Thyroid gland (tissue), 4 donors: ENCODE data around the gene KAT7. TPM values are rescaled to one million over a fixed set of nuclear protein-coding genes. Genes with fewer than 3 reads are reported as not detected.

Source experiments
- DNase-seq, 2 donors: peaks; one replicate each; pipeline ENCODE4 v3.0.0-alpha.2; 2019
- H3K27ac ChIP-seq, 3 donors: fragments of 200-600 bp; sonication (generic); 1 replicate in 2 of 3; 2 replicates in 1 of 3; pipeline ENCODE4 v1.5.1; 2016 to 2019; ENCODE audit warnings: mild to moderate bottlenecking in 1 of 3, moderate library complexity in 1 of 3
- H3K27me3 ChIP-seq: fragments of 200-600 bp; sonication (generic); one replicate; pipeline ENCODE4 v1.5.1; 2019
- H3K36me3 ChIP-seq, 2 donors: fragments of 200-600 bp; sonication (generic); one replicate each; pipeline ENCODE4 v1.5.1; 2016 to 2019
- H3K4me1 ChIP-seq, 2 donors: fragments of 200-600 bp; sonication (generic); one replicate each; pipeline ENCODE4 v1.5.1; 2017 to 2019
- H3K4me3 ChIP-seq, 3 donors: fragments of 200-600 bp; sonication (generic); replicated peaks in 1 of 3; 1 replicate in 2 of 3; 2 replicates in 1 of 3; pipeline ENCODE4 v1.5.1; 2016; ENCODE audit warnings: mild to moderate bottlenecking in 1 of 3
- H3K9me3 ChIP-seq: fragments of 200-600 bp; sonication (generic); one replicate; pipeline ENCODE4 v1.5.1; 2017
- POLR2A ChIP-seq, 2 donors: fragments of 450-650 bp; IDR thresholded peaks; one replicate each; pipeline ENCODE4 v1.6.1; 2017; ENCODE audit warnings: antibody characterized with exemption in 2 of 2, mild to moderate bottlenecking in 2 of 2, moderate library complexity in 1 of 2
- WGBS, 2 donors: methylation state at CpG; one replicate each; pipeline ENCODE4 v1.1.5; 2017; 5-methylcytosine and 5-hydroxymethylcytosine counted together
- intact Hi-C: fragments of 100-400 bp; cut with DNase I; formaldehyde crosslinking; loops from one replicate; pipeline ENCODE4 v1.15.1; 2023
- total RNA-seq, 4 donors: library from RNA; depleted of rRNA; stranded (reverse); fragments of >200 nt; gene quantifications; one replicate each; pipeline ENCODE4 v1.2.3, GENCODE V29; 2016
- TF ChIP-seq, protein P1 (sequence below), 6 experiments: fragments of 200-600 bp in 3 of 6; fragments of 450-650 bp in 3 of 6; sonication (generic) in 3 of 6; IDR thresholded peaks; one replicate each; pipeline ENCODE4 v1.5.1; 2016 to 2019; ENCODE audit warnings: antibody characterized with exemption in 6 of 6, mild to moderate bottlenecking in 2 of 6, inconsistent platforms in 1 of 6, moderate library complexity in 1 of 6

The KAT7 gene
- total RNA-seq, 4 donors from 2014 or later, result 57.5 to 127 (median 76.1) TPM

GRCh38 chr17:49742166-49742638, 46.3 kb upstream of the KAT7 start:
- peak overlapping the region; percentile 5 to 57 (median 26) for H3K27ac ChIP-seq
- H3K36me3 ChIP-seq, result no peaks in the 10 kb centered on the region
- no peak for DNase-seq
- H3K27me3 ChIP-seq, result no peaks in the 10 kb centered on the region
- H3K4me1 ChIP-seq, result peaks cover 57 to 69% of the 10 kb centered on the region in 2 donors
- H3K4me3 ChIP-seq, result no peak overlapping the region
- no peak for TF ChIP-seq POLR2A (IDR thresholded peaks at IDR 0.05)
- TF ChIP-seq, protein P1, sequence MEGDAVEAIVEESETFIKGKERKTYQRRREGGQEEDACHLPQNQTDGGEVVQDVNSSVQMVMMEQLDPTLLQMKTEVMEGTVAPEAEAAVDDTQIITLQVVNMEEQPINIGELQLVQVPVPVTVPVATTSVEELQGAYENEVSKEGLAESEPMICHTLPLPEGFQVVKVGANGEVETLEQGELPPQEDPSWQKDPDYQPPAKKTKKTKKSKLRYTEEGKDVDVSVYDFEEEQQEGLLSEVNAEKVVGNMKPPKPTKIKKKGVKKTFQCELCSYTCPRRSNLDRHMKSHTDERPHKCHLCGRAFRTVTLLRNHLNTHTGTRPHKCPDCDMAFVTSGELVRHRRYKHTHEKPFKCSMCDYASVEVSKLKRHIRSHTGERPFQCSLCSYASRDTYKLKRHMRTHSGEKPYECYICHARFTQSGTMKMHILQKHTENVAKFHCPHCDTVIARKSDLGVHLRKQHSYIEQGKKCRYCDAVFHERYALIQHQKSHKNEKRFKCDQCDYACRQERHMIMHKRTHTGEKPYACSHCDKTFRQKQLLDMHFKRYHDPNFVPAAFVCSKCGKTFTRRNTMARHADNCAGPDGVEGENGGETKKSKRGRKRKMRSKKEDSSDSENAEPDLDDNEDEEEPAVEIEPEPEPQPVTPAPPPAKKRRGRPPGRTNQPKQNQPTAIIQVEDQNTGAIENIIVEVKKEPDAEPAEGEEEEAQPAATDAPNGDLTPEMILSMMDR (IDR thresholded peaks at IDR 0.05), result no peak
- 64 to 70% methylated on average over 1 of the region's 1 CpG for WGBS, 2 donors
- intact Hi-C loops, result no loop called here
- H3K9me3 ChIP-seq, result no peaks in the 10 kb centered on the region

DNA sequence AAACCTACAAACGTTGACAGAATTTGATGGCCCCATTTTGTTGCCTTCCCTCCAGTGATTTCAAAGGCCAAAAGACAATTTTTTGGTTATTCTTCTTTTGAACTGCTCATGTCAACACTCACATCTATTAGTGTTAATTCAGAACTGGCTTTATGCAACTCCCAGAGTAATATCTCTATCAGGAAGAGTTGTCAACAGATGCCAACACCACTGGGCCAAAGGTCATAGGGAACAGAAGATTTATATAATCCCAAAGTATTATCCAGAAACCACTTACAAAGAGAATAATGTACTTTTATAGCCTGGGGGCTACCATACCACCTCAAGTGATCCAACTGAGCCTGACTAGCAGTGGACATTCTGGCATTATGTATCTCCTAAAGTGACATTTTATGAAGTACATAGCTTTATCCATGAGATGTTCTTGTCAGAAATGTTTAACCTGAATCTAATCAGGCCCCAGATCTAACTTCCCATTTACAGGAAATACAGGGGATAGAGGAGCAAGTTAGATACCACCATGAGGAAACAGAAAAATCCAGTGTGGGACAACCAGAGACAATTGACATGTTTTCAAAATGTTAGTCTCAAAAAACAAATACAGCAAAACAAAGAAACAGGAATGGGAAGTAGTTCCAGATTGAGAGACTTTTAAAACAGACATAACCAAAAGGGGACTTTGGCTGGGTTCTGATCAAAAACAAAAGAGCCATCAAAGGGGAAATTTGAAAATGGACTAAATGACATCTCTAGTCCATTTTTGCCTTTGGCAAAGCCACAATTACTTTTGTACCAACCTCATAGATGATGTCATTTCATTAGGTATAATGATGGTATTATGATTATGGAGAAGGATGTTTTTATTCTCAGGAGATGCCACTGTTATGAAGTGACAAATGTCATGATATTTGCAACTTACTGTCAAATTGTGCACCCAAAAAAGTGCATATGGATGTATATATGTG, 43.0 kb upstream of the KAT7 start:
- Histone ChIP-seq H3K9me3 (no peaks in the 10 kb centered on the region), H3K27ac (peak overlapping the region in 2 of 3 donors; percentile 50 to 56), H3K4me1 (peaks cover 34 to 43% of the 10 kb centered on the region in 2 donors), H3K4me3 (no peak overlapping the region), H3K27me3 (no peaks in the 10 kb centered on the region), H3K36me3 (no peaks in the 10 kb centered on the region)
- intact Hi-C loops, result no loop called here
- WGBS, 2 donors, result 63% methylated on average over 1 of the region's 1 CpG
- no peak for DNase-seq
- TF ChIP-seq, protein P1 (IDR thresholded peaks at IDR 0.05), result no peak
- no peak for TF ChIP-seq POLR2A (IDR thresholded peaks at IDR 0.05)

GRCh38 chr17:49746791-49747490, 41.5 kb upstream of the KAT7 start:
- peak overlapping the region in 1 of 3 donors; percentile 4 for H3K27ac ChIP-seq
- no peaks in the 10 kb centered on the region for H3K27me3 ChIP-seq
- H3K9me3 ChIP-seq, result no peaks in the 10 kb centered on the region
- DNase-seq, result no peak
- TF ChIP-seq POLR2A (IDR thresholded peaks at IDR 0.05), result no peak
- TF ChIP-seq, protein P1 (IDR thresholded peaks at IDR 0.05), result no peak
- H3K4me3 ChIP-seq, result no peak overlapping the region
- WGBS, 2 donors, result 71 to 93% methylated on average over 5 of the region's 5 CpGs
- H3K36me3 ChIP-seq, result no peaks in the 10 kb centered on the region
- H3K4me1 ChIP-seq, result peaks cover 22 to 29% of the 10 kb centered on the region in 2 donors
- intact Hi-C loops, result no loop called here

DNA sequence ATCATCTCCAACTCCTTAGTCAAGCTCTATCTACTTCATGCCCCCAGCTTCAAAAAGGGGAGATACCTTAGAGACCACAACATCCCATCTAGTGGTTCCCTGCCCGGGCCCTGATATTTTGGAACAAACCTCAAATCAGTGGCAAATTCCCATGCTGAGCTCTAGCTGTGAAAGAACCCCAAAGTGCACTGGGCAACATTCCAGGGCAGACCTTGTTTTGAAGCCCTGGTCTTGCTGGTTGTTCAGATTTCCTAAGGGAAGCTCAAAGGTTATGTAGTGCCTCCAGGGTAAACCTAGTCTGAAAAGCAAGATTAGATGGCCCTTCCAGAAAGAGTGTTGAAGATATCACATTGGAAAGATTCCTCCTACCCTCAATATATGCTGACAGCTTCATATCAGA, 40.8 kb upstream of the KAT7 start:
- intact Hi-C loops, result no loop called here
- Histone ChIP-seq H3K4me1 (peaks cover 15 to 22% of the 10 kb centered on the region in 2 donors), H3K9me3 (no peaks in the 10 kb centered on the region), H3K4me3 (no peak overlapping the region), H3K27me3 (no peaks in the 10 kb centered on the region), H3K36me3 (no peaks in the 10 kb centered on the region), H3K27ac (no peak overlapping the region)
- 67 to 69% methylated on average over 1 of the region's 1 CpG for WGBS, 2 donors
- TF ChIP-seq POLR2A (IDR thresholded peaks at IDR 0.05), result no peak
- TF ChIP-seq, protein P1 (IDR thresholded peaks at IDR 0.05), result no peak
- peak in 1 of 2 donors; percentile 32 for DNase-seq
